ENCODE measurements around the gene SPATA4.
A peak's percentile ranks its signal among the peaks of the same experiment; 100 is the strongest.

The SPATA4 gene

GRCh38 chr4:176189891-176190795, 5.2 kb downstream of the SPATA4 start:
- no peak for DNase-seq (ENCODE audit: low read depth)

- no peak for DNase-seq (ENCODE audit: low read depth)
Measured at GRCh38 chr4:176188654-176189053, 6.7 kb downstream of the SPATA4 start.

- DNase-seq (ENCODE audit: low read depth), result peak; percentile 14
Measured at GRCh38 chr4:176187624-176188023, 7.8 kb downstream of the SPATA4 start.

- DNase-seq (ENCODE audit: low read depth), result peak; percentile 81
Measured at GRCh38 chr4:176186671-176187395, 8.6 kb downstream of the SPATA4 start.

- no peak for DNase-seq (ENCODE audit: low read depth)
Measured at GRCh38 chr4:176186067-176186466, 9.3 kb downstream of the SPATA4 start.

- DNase-seq (ENCODE audit: low read depth), result peak; percentile 89
Measured at GRCh38 chr4:176185051-176185450, 10.3 kb downstream of the SPATA4 start.

- no peak for DNase-seq (ENCODE audit: low read depth)
Measured at GRCh38 chr4:176163041-176163440, 32.3 kb downstream of the SPATA4 start.

GRCh38 chr4:176156656-176157055, 38.7 kb downstream of the SPATA4 start:
- DNase-seq (ENCODE audit: low read depth), result peak; percentile 31

GRCh38 chr4:176153124-176153523, 42.3 kb downstream of the SPATA4 start:
- DNase-seq (ENCODE audit: low read depth), result no peak

- DNase-seq (ENCODE audit: low read depth), result no peak
Measured at GRCh38 chr4:176150704-176151103, 44.7 kb downstream of the SPATA4 start.

GRCh38 chr4:176150356-176150682, 45.1 kb downstream of the SPATA4 start:
- peak; percentile 41 for DNase-seq (ENCODE audit: low read depth)

- no peak for DNase-seq (ENCODE audit: low read depth)
Measured at GRCh38 chr4:176149680-176150355, 45.6 kb downstream of the SPATA4 start.

- no peak for DNase-seq (ENCODE audit: low read depth)
Measured at GRCh38 chr4:176142253-176142652, 53.1 kb downstream of the SPATA4 start.

GRCh38 chr4:176139518-176139917, 55.9 kb downstream of the SPATA4 start:
- no peak for DNase-seq (ENCODE audit: low read depth)

- DNase-seq (ENCODE audit: low read depth), result peak; percentile 37
Measured at GRCh38 chr4:176137631-176138030, 57.8 kb downstream of the SPATA4 start.

- DNase-seq (ENCODE audit: low read depth), result no peak
Measured at GRCh38 chr4:176134670-176135069, 60.7 kb downstream of the SPATA4 start.
